Breast epithelium (tissue), 4 donors: ENCODE measurements around the gene PRKAA2. TPM values are rescaled to one million over a fixed set of nuclear protein-coding genes. Genes with fewer than 3 reads are reported as not detected.

Source experiments
- DNase-seq, 2 donors: peaks; one replicate each; pipeline ENCODE4 v3.0.0-alpha.2; 2019; ENCODE audit warnings: low spot score in 2 of 2
- H3K27ac ChIP-seq, 2 donors: fragments of 200-600 bp; sonication (generic) in 1 of 2; one replicate each; pipeline ENCODE4 v1.5.1; 2016 to 2019; ENCODE audit warnings: mild to moderate bottlenecking in 1 of 2
- H3K27me3 ChIP-seq, 2 donors: fragments of 200-600 bp; sonication (generic) in 1 of 2; one replicate each; pipeline versions ENCODE4 v1.5.1 to v1.6.0; 2017 to 2019; ENCODE audit warnings: control low read depth in 1 of 2, mild to moderate bottlenecking in 1 of 2
- H3K36me3 ChIP-seq: fragments of 200-600 bp; one replicate; pipeline ENCODE4 v1.5.1; 2019
- H3K4me1 ChIP-seq, 2 donors: fragments of 200-600 bp; sonication (generic); one replicate each; pipeline ENCODE4 v1.5.1; 2016 to 2019; ENCODE audit warnings: control low read depth in 1 of 2
- H3K4me3 ChIP-seq, 3 donors: fragments of 200-600 bp; sonication (generic); 1 replicate in 2 of 3; 2 replicates in 1 of 3; pipeline ENCODE4 v1.5.1; 2016 to 2019; ENCODE audit warnings: mild to moderate bottlenecking in 3 of 3, moderate library complexity in 2 of 3
- H3K9me3 ChIP-seq, 2 donors: fragments of 200-600 bp; sonication (generic) in 1 of 2; one replicate each; pipeline ENCODE4 v1.5.1; 2016 to 2019; ENCODE audit warnings: control low read depth in 1 of 2
- CTCF ChIP-seq, 3 donors: fragments of 450-650 bp; IDR thresholded peaks; one replicate each; pipeline ENCODE4 v1.5.1; 2016 to 2017; ENCODE audit warnings: antibody characterized with exemption in 3 of 3, mild to moderate bottlenecking in 3 of 3, moderate library complexity in 3 of 3
- POLR2A ChIP-seq: fragments of 450-650 bp; IDR thresholded peaks from one replicate; pipeline ENCODE4 v1.6.1; 2016; ENCODE audit warnings: antibody characterized with exemption, mild to moderate bottlenecking, moderate library complexity
- POLR2AphosphoS5 ChIP-seq, 3 donors: sonication (generic); formaldehyde crosslinking; IDR thresholded peaks; one replicate each; pipeline ENCODE4 v1.6.1; 2017; ENCODE audit warnings: antibody characterized with exemption in 3 of 3
- intact Hi-C: fragments of 100-400 bp; cut with DNase I; formaldehyde crosslinking; loops from one replicate; pipeline ENCODE4 v1.15.1; 2023; ENCODE audit warnings: low total_unique reads
- total RNA-seq, 3 donors: library from RNA; depleted of rRNA; stranded (reverse); fragments of >200 nt; gene quantifications; one replicate each; pipeline ENCODE4 v1.1.0, GENCODE V29; 2016

Gene PRKAA2
- total RNA-seq, 3 donors from 2014 or later, result 2.4 to 11.8 (median 6.6) TPM

DNA sequence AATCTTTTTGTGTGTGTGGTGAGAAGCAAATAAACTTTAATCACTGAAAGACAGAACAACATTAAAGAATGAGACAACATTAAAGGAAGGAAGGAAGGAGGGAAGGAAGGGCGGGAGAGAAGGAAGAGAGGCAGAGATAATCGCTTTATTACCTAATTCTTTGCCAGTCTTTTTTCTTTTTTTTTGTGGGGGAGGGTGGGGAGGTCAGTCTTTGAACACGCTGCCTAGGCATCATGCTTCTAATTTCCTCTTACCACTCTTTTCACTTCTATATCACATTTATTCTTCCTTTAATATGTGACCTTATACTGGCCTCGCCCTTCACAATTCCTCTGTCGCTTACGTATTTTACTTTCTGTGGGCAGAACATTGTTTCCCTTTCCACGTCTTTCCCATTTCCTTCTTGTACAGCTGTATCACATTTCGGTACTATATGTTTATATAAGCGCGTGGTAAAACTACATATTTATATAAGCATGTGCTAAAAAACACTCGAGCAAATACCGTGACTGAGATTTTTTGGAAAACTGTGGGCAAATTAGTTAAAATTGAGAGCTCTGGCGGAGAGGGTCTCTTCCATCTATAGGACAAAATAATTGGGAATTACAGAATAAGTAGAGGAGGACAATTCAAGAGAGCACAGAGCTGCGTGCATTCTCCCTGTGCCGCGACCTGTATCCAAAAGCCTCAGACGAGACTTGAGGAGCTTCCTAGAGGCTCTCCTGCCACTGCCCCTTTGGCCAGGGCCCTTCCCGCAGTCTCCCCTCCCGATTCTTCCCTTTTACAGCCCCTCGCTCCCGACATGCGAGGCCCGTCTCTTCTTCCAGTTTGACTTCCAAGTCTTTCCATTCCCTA lies 823 bp upstream of the PRKAA2 start:
- H3K27me3 ChIP-seq, result no peaks in the 10 kb centered on the region
- intact Hi-C loops, result no loop called here
- peak overlapping the region; percentile 60 to 87 (median 73) for H3K4me3 ChIP-seq
- peak overlapping the region; percentile 66 to 78 for H3K27ac ChIP-seq
- no peaks in the 10 kb centered on the region for H3K4me1 ChIP-seq
- no peak for TF ChIP-seq POLR2AphosphoS5 (IDR thresholded peaks at IDR 0.05)
- TF ChIP-seq POLR2A, result no peak
- no peak for TF ChIP-seq CTCF (IDR thresholded peaks at IDR 0.05)
- no peaks in the 10 kb centered on the region for H3K36me3 ChIP-seq
- no peaks in the 10 kb centered on the region for H3K9me3 ChIP-seq
- no peak for DNase-seq

GRCh38 chr1:56645677-56646305 lies 677 bp downstream of the PRKAA2 start:
- H3K36me3 ChIP-seq, result no peaks in the 10 kb centered on the region
- TF ChIP-seq POLR2AphosphoS5 (IDR thresholded peaks at IDR 0.05), result no peak
- TF ChIP-seq CTCF (IDR thresholded peaks at IDR 0.05), result no peak
- TF ChIP-seq POLR2A, result no peak
- H3K9me3 ChIP-seq, result no peaks in the 10 kb centered on the region
- peak overlapping the region; percentile 66 to 78 for H3K27ac ChIP-seq
- intact Hi-C loops, result no loop called here
- DNase-seq, result no peak
- H3K4me1 ChIP-seq, result no peaks in the 10 kb centered on the region
- no peaks in the 10 kb centered on the region for H3K27me3 ChIP-seq
- H3K4me3 ChIP-seq, result peak overlapping the region; percentile 60 to 87 (median 73)

GRCh38 chr1:56646611-56647010 lies 1.5 kb downstream of the PRKAA2 start:
- H3K27ac ChIP-seq, result no peak overlapping the region

GRCh38 chr1:56647106-56647505 lies 2.0 kb downstream of the PRKAA2 start:
- no peaks in the 10 kb centered on the region for H3K27me3 ChIP-seq
- no peak for DNase-seq
- intact Hi-C loops, result no loop called here
- H3K9me3 ChIP-seq, result no peaks in the 10 kb centered on the region
- H3K4me3 ChIP-seq, result no peak overlapping the region
- H3K4me1 ChIP-seq, result no peaks in the 10 kb centered on the region
- H3K27ac ChIP-seq, result no peak overlapping the region
- no peaks in the 10 kb centered on the region for H3K36me3 ChIP-seq
- TF ChIP-seq POLR2AphosphoS5 (IDR thresholded peaks at IDR 0.05) (no peak), POLR2A (no peak), CTCF (IDR thresholded peaks at IDR 0.05) (no peak)

More at GRCh38 chr1:56646611-56647010, 1.5 kb downstream of the PRKAA2 start:
- Histone ChIP-seq H3K36me3 (no peaks in the 10 kb centered on the region), H3K27me3 (no peaks in the 10 kb centered on the region), H3K9me3 (no peaks in the 10 kb centered on the region), H3K4me3 (no peak overlapping the region), H3K4me1 (no peaks in the 10 kb centered on the region)
- TF ChIP-seq CTCF (IDR thresholded peaks at IDR 0.05) (no peak), POLR2AphosphoS5 (IDR thresholded peaks at IDR 0.05) (no peak)
- no peak for DNase-seq
- intact Hi-C loops, result no loop called here

DNA sequence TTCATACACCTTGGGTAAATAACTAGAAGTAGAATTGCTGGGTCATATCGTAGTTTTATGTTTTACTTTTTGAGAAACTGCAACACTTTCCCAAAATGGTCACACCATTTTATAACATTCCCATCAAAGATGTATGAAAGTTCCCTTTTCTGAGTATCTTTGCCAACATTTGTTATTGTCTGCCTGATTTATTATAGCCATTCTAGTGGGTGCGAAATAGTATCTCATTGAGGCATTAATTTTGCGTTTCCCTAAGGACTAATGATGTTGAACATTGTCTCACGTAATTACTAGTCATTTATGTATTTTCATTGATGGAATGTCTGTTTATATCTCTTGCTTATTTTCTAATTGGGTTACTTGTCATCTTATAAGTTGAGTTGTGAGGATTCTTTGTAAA lies 3.4 kb downstream of the PRKAA2 start:
- no peaks in the 10 kb centered on the region for H3K27me3 ChIP-seq
- H3K27ac ChIP-seq, result no peak overlapping the region
- no peak for DNase-seq
- no peak overlapping the region for H3K4me3 ChIP-seq
- no peaks in the 10 kb centered on the region for H3K36me3 ChIP-seq
- no peaks in the 10 kb centered on the region for H3K9me3 ChIP-seq
- no peak for TF ChIP-seq POLR2AphosphoS5 (IDR thresholded peaks at IDR 0.05)
- no peak for TF ChIP-seq POLR2A
- no peak for TF ChIP-seq CTCF (IDR thresholded peaks at IDR 0.05)
- intact Hi-C loops, result no loop called here
- H3K4me1 ChIP-seq, result no peaks in the 10 kb centered on the region
